IMR-90 (cell line): ENCODE measurements around the gene RAB4B. TPM values are rescaled to one million over a fixed set of nuclear protein-coding genes. Genes with fewer than 3 reads are reported as not detected.

ENCODE experiments used
- ATAC-seq: fragments of 200-7000 bp; cut with Tn5 transposase; 2 replicates; pipeline ENCODE4 v1.9.1; 2020; ENCODE audit warnings: low read depth, mild to moderate bottlenecking, moderate library complexity
- Bru-seq: library from RNA; stranded (reverse); fragments of 400-500 nt; gene quantifications from one replicate; lab custom pipeline; 2021; lab: Mats Ljungman, UMichigan
- BruChase-seq, 2 experiments: library from RNA; stranded (reverse); fragments of 400-500 nt; gene quantifications; one replicate each; lab custom pipeline; 2021; lab: Mats Ljungman, UMichigan
- BruUV-seq: library from RNA; stranded (reverse); fragments of 400-500 nt; replicated peaks from 2 replicates; lab custom pipeline; 2021; lab: Mats Ljungman, UMichigan
- CTCF ChIA-PET: fragments of 300-600 bp; formaldehyde crosslinking; extraction: SDS; loops from one replicate; lab custom pipeline; 2021; ENCODE audit warnings: antibody characterized with exemption; lab: Yijun Ruan, JAX
- POLR2A ChIA-PET: fragments of 300-600 bp; sonication (Branson Sonifier 250); formaldehyde crosslinking; loops from one replicate; lab custom pipeline; 2022; ENCODE audit warnings: antibody characterized with exemption; ENCODE audit not compliant: unreplicated experiment; lab: Charles Lee
- DNase-seq: peaks from one replicate; pipeline ENCODE4 v3.0.0; 2013
- H2AFZ ChIP-seq: replicated peaks from 2 replicates; pipeline ENCODE3; 2013; ENCODE audit warnings: low read length, mild to moderate bottlenecking; ENCODE audit not compliant: poor library complexity
- H2AK5ac ChIP-seq: 2 replicates; pipeline ENCODE4 v1.6.1; 2013; ENCODE audit warnings: low read depth, low read length, inconsistent platforms
- H2AK9ac ChIP-seq: replicated peaks from 2 replicates; pipeline ENCODE3; 2013; ENCODE audit warnings: mild to moderate bottlenecking, low read depth, low read length, moderate library complexity; ENCODE audit not compliant: poor library complexity
- H2BK120ac ChIP-seq: 2 replicates; pipeline ENCODE4 v1.6.1; 2013; ENCODE audit warnings: low read depth, low read length, inconsistent platforms
- H2BK15ac ChIP-seq: 3 replicates; pipeline ENCODE4 v1.6.1; 2013; ENCODE audit warnings: low read depth, low read length, inconsistent platforms
- H2BK20ac ChIP-seq: 2 replicates; pipeline ENCODE4 v1.6.1; 2013; ENCODE audit warnings: low read depth, mild to moderate bottlenecking, inconsistent platforms, low read length, moderate library complexity
- H2BK5ac ChIP-seq: 2 replicates; pipeline ENCODE4 v1.6.1; 2013; ENCODE audit warnings: mild to moderate bottlenecking, low read depth, low read length, inconsistent platforms; ENCODE audit not compliant: poor library complexity, severe bottlenecking
- H3K14ac ChIP-seq: replicated peaks from 2 replicates; pipeline ENCODE4 v1.6.1; 2013; ENCODE audit warnings: low read depth, low read length, inconsistent platforms
- H3K18ac ChIP-seq: 2 replicates; pipeline ENCODE4 v1.6.1; 2013; ENCODE audit warnings: low read depth, low read length, control low read depth
- H3K23ac ChIP-seq: 2 replicates; pipeline ENCODE4 v1.6.1; 2013; ENCODE audit warnings: low read depth, low read length, inconsistent platforms
- H3K27ac ChIP-seq: 2 replicates; pipeline ENCODE4 v1.5.1; 2013; ENCODE audit warnings: mild to moderate bottlenecking, control low read depth, low read length; ENCODE audit not compliant: insufficient read depth
- H3K27me3 ChIP-seq: 2 replicates; pipeline ENCODE4 v1.6.1; 2013; ENCODE audit warnings: low read length; ENCODE audit not compliant: control insufficient read depth, insufficient read depth
- H3K36me3 ChIP-seq: 2 replicates; pipeline ENCODE4 v1.6.1; 2013; ENCODE audit warnings: low read length, mixed read lengths; ENCODE audit not compliant: control insufficient read depth, insufficient read depth
- H3K4ac ChIP-seq: 2 replicates; pipeline ENCODE4 v1.6.1; 2013; ENCODE audit warnings: low read depth, low read length, inconsistent platforms
- H3K4me1 ChIP-seq: 2 replicates; pipeline ENCODE4 v1.6.1; 2013; ENCODE audit warnings: low read length, mixed read lengths; ENCODE audit not compliant: control insufficient read depth, insufficient read depth
- H3K4me2 ChIP-seq: 2 replicates; pipeline ENCODE4 v1.6.1; 2013; ENCODE audit warnings: low read depth, mild to moderate bottlenecking, control low read depth, low read length, moderate library complexity
- H3K4me3 ChIP-seq: 2 replicates; pipeline ENCODE4 v1.5.1; 2013; ENCODE audit warnings: low read depth, mild to moderate bottlenecking, control low read depth, low read length, moderate library complexity; ENCODE audit not compliant: insufficient read depth
- H3K56ac ChIP-seq: 2 replicates; pipeline ENCODE4 v1.6.1; 2013; ENCODE audit warnings: low read length, inconsistent platforms; ENCODE audit not compliant: insufficient read depth; ENCODE audit errors: extremely low read depth
- H3K79me1 ChIP-seq, 2 experiments: 2 replicates each; pipeline ENCODE4 v1.6.1; 2013; ENCODE audit warnings: low read length in 2 of 2, inconsistent platforms in 1 of 2, low read depth in 1 of 2
- H3K9ac ChIP-seq: 2 replicates; pipeline ENCODE4 v1.6.1; 2013; ENCODE audit warnings: low read depth, low read length, control low read depth
- H3K9me1 ChIP-seq: 2 replicates; pipeline ENCODE4 v1.6.1; 2013; ENCODE audit warnings: low read length, inconsistent platforms; ENCODE audit not compliant: insufficient read depth
- H3K9me3 ChIP-seq: 2 replicates; pipeline ENCODE4 v1.6.1; 2013; ENCODE audit warnings: low read length; ENCODE audit not compliant: control insufficient read depth, insufficient read depth
- H4K20me1 ChIP-seq: 2 replicates; pipeline ENCODE4 v1.6.1; 2013; ENCODE audit warnings: low read length, inconsistent platforms; ENCODE audit not compliant: insufficient read depth
- H4K5ac ChIP-seq: 2 replicates; pipeline ENCODE4 v1.6.1; 2013; ENCODE audit warnings: mild to moderate bottlenecking, low read depth, low read length, control low read depth
- H4K8ac ChIP-seq, 2 experiments: 2 replicates each; pipeline ENCODE4 v1.6.1; 2013; ENCODE audit warnings: low read depth in 2 of 2, low read length in 2 of 2, control low read depth in 1 of 2, inconsistent platforms in 1 of 2
- H4K91ac ChIP-seq: 2 replicates; pipeline ENCODE4 v1.6.1; 2013; ENCODE audit warnings: low read depth, low read length, inconsistent platforms; ENCODE audit not compliant: insufficient read depth
- BHLHE40 ChIP-seq: fragments of 150-350 bp; IDR thresholded peaks from 2 replicates; pipeline ENCODE4 v1.6.1; 2016; ENCODE audit warnings: mild to moderate bottlenecking, low read depth, low read length
- FOS ChIP-seq: fragments of 150-350 bp; IDR thresholded peaks from 2 replicates; pipeline ENCODE4 v1.6.1; 2016; ENCODE audit warnings: low read depth, low read length
- MAZ ChIP-seq: IDR thresholded peaks from 2 replicates; pipeline ENCODE4 v1.6.1; 2012; ENCODE audit warnings: low read depth, mild to moderate bottlenecking, low read length, improper control_type of control experiment, moderate library complexity, borderline replicate concordance
- MXI1 ChIP-seq: IDR thresholded peaks from 2 replicates; pipeline ENCODE4 v1.6.1; 2012; ENCODE audit warnings: low read depth, mild to moderate bottlenecking, low read length, moderate library complexity, borderline replicate concordance
- POLR2A ChIP-seq: IDR thresholded peaks from 2 replicates; pipeline ENCODE4 v1.6.1; 2012; ENCODE audit warnings: mild to moderate bottlenecking, low read depth, low read length
- RAD21 ChIP-seq: IDR thresholded peaks from 2 replicates; pipeline ENCODE4 v1.6.1; 2012; ENCODE audit warnings: low read length, improper control_type of control experiment
- RFX5 ChIP-seq: IDR thresholded peaks from 2 replicates; pipeline ENCODE4 v1.8.0; 2012; ENCODE audit warnings: low read depth, mild to moderate bottlenecking, low read length, moderate library complexity
- USF2 ChIP-seq: fragments of 150-350 bp; IDR thresholded peaks from 2 replicates; pipeline ENCODE4 v1.6.1; 2017; ENCODE audit warnings: mild to moderate bottlenecking, antibody characterized with exemption, low read length, low read depth
- WGBS, 2 experiments: methylation state at CpG; one replicate each; pipeline versions ENCODE4 v1.1.5 to v1.1.7; 2013; ENCODE audit warnings: missing lambda C conversion rate in 2 of 2; ENCODE audit not compliant: insufficient read length in 1 of 2; ENCODE audit errors: extremely low coverage in 2 of 2; 5-methylcytosine and 5-hydroxymethylcytosine counted together
- dilution Hi-C: fragments of 300-500 bp; cut with HindIII; formaldehyde crosslinking; loops from one replicate; pipeline ENCODE4 v1.14.3; 2018; ENCODE audit warnings: low sequenced_read_pairs; ENCODE audit not compliant: unreplicated experiment
- in situ Hi-C: fragments of 300-500 bp; cut with MboI; formaldehyde crosslinking; loops from 3 replicates; pipeline ENCODE4 v1.14.3; 2019; ENCODE audit warnings: low sequenced_read_pairs, inconsistent platforms, mixed read lengths
- intact Hi-C: fragments of 100-400 bp; cut with micrococcal nuclease; formaldehyde crosslinking; loops from 2 replicates; pipeline ENCODE4 v1.10.0; 2022
- long read RNA-seq: library from polyadenylated mRNA; unstranded; transcript quantifications from one replicate; pipeline ENCODE4 v2.0.0, GENCODE V29; 2021; ENCODE audit not compliant: unreplicated experiment
- polyA plus RNA-seq, 3 experiments: library from polyadenylated mRNA; depleted of rRNA; stranded (reverse); fragments of >200 nt; gene quantifications; 2 replicates each; pipeline ENCODE4 v1.2.3, GENCODE V29; 2012; ENCODE audit warnings: low replicate concordance in 1 of 3
- total RNA-seq: library from RNA; depleted of rRNA; stranded (reverse); fragments of >200 nt; gene quantifications from 2 replicates; pipeline ENCODE4 v1.2.3, GENCODE V29; 2012; rRNA removed
- TF ChIP-seq, protein P1 (sequence below): conservative IDR thresholded peaks from 2 replicates; pipeline ENCODE4 v1.5.1; 2012; ENCODE audit warnings: mild to moderate bottlenecking, low read depth, low read length, improper control_type of control experiment

RAB4B gene, protein sequence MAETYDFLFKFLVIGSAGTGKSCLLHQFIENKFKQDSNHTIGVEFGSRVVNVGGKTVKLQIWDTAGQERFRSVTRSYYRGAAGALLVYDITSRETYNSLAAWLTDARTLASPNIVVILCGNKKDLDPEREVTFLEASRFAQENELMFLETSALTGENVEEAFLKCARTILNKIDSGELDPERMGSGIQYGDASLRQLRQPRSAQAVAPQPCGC
- total RNA-seq: 7.9 and 8.3 TPM in 2 replicates
- 21.4 and 25.9 TPM in 2 replicates for polyA plus RNA-seq (2012; rRNA removed)
- polyA plus RNA-seq (2012; cell fraction: cytosol; rRNA removed): 49.0 and 50.2 TPM in 2 replicates
- 34.1 and 62.8 TPM in 2 replicates for polyA plus RNA-seq (2012; cell fraction: nucleus; rRNA removed; ENCODE audit: low replicate concordance)
- percentile 76 among the genes with signal in this experiment for Bru-seq, nascent RNA
- BruChase-seq, experiment 1, labeled RNA remaining after a 6-hour chase: percentile 90 among the genes with signal in this experiment
- BruChase-seq, experiment 2, labeled RNA remaining after a 2-hour chase: percentile 86 among the genes with signal in this experiment
- long read RNA-seq, transcript RAB4B-201 (8 exons, 1,133 nt): major isoform, 25 of 39 reads
- long read RNA-seq, partial matches to known transcripts: 8 of 39 reads
- long read RNA-seq, other reads (novel, unspliced or antisense): 5 of 39 reads

- dilution Hi-C loops: no loop called here
- Histone ChIP-seq H4K5ac (peak within 1 kb of the TSS; percentile 63), H3K9me1 (peaks cover 10% of the 10 kb centered on the region), H2AK5ac (peak within 1 kb of the TSS; percentile 77), H3K14ac (peak within 1 kb of the TSS; percentile 94), H3K56ac (peak within 1 kb of the TSS; percentile 91), H3K79me1 (peaks cover 8 to 18% of the 10 kb centered on the region in 2 experiments; a peak in 3 of 4 replicates), H3K18ac (peak within 1 kb of the TSS; percentile 64), H4K91ac (peak within 1 kb of the TSS; percentile 67), H2BK20ac (no peak within 1 kb of the TSS), H3K27ac (peak within 1 kb of the TSS; percentile 89), H4K8ac (peak within 1 kb of the TSS; percentile 17 to 94), H2AFZ (peak within 1 kb of the TSS; percentile 98), H3K27me3 (no peaks in the 10 kb centered on the region), H3K9me3 (no peaks in the 10 kb centered on the region), H3K36me3 (no peaks in the 10 kb centered on the region), H4K20me1 (peaks cover 9% of the 10 kb centered on the region; the same call in 1 of the 2 replicates), H2BK5ac (peak within 1 kb of the TSS; percentile 88), H3K4me3 (peak within 1 kb of the TSS; percentile 74), H2BK120ac (peak within 1 kb of the TSS; percentile 26; the same call in 1 of the 2 replicates), H3K9ac (peak within 1 kb of the TSS; percentile 91), H3K4me1 (peaks cover 6% of the 10 kb centered on the region), H3K4ac (peak within 1 kb of the TSS; percentile 91), H3K4me2 (peak within 1 kb of the TSS; percentile 94), H3K23ac (peak within 1 kb of the TSS; percentile 94), H2AK9ac (peak within 1 kb of the TSS; percentile 93), H2BK15ac (peak within 1 kb of the TSS; percentile 31; the same call in 1 of the 3 replicates)
- WGBS, 2 experiments: 1% methylated on average over 24 of the region's 56 CpGs; no CpG with 5 or more reads in 1 of the 2 experiments
- in situ Hi-C loops: no loop called here
- no TSS peak for BruUV-seq
- POLR2A ChIA-PET: interaction anchor here (0.6 to 1.4 kb wide), 2 partner anchors 20 to 433 kb away, joined by 3 to 8 read pairs; partner anchors contain the start of gene EGLN2
- intact Hi-C loops: loop anchor here (2.0 kb wide), 1 partner anchor 27 kb away; the partner anchor contains the start of genes ACTMAP and SNRPA
- CTCF ChIA-PET: interaction anchor here (0.5 to 2.0 kb wide), 7 partner anchors 13 to 143 kb away, joined by 3 to 6 read pairs (median 3); partner anchors contain the start of gene EGLN2
- DNase-seq: peak; percentile 99
- TF ChIP-seq FOS (peak; percentile 72; the same call in 1 of the 2 replicates), MXI1 (peak; percentile 16; the same call in 1 of the 2 replicates), RAD21 (no peak), POLR2A (peak; percentile 88), BHLHE40 (no peak), MAZ (peak; percentile 88), USF2 (peak; percentile 62), RFX5 (peak; percentile 72)
- TF ChIP-seq, protein P1, sequence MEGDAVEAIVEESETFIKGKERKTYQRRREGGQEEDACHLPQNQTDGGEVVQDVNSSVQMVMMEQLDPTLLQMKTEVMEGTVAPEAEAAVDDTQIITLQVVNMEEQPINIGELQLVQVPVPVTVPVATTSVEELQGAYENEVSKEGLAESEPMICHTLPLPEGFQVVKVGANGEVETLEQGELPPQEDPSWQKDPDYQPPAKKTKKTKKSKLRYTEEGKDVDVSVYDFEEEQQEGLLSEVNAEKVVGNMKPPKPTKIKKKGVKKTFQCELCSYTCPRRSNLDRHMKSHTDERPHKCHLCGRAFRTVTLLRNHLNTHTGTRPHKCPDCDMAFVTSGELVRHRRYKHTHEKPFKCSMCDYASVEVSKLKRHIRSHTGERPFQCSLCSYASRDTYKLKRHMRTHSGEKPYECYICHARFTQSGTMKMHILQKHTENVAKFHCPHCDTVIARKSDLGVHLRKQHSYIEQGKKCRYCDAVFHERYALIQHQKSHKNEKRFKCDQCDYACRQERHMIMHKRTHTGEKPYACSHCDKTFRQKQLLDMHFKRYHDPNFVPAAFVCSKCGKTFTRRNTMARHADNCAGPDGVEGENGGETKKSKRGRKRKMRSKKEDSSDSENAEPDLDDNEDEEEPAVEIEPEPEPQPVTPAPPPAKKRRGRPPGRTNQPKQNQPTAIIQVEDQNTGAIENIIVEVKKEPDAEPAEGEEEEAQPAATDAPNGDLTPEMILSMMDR: no peak
- ATAC-seq: peak; percentile 88
Observed at GRCh38 chr19:40777937-40778705, at the start of gene RAB4B. Gene RAB4B, plus strand, starts transcription at chr19:40778247. Its CDS starts 129 bp downstream, at chr19:40778376.
